NCI-H2029 (cell line): ENCODE data around the gene POLR1A.

Experiments used
- DNase-seq: peaks from one replicate; lab custom pipeline; 2025; lab: John Stamatoyannopoulos, UW

The POLR1A gene

GRCh38 chr2:86105252-86105968, at the start of gene POLR1A:
Gene POLR1A, minus strand, starts transcription at chr2:86105886. Its CDS starts 110 bp downstream, at chr2:86105776.
- peak; percentile 88 for DNase-seq

- DNase-seq, result no peak
Measured at GRCh38 chr2:86150502-86150901, 44.8 kb upstream of the POLR1A start.

GRCh38 chr2:86147793-86148192, 42.1 kb upstream of the POLR1A start:
- DNase-seq, result no peak

- DNase-seq, result no peak
Measured at GRCh38 chr2:86143926-86144685, 38.4 kb upstream of the POLR1A start.

GRCh38 chr2:86143307-86143706, 37.6 kb upstream of the POLR1A start:
- no peak for DNase-seq

- no peak for DNase-seq
Measured at GRCh38 chr2:86142436-86143257, 37.0 kb upstream of the POLR1A start.

- DNase-seq, result no peak
Measured at GRCh38 chr2:86140969-86141392, 35.3 kb upstream of the POLR1A start.

- DNase-seq, result no peak
Measured at GRCh38 chr2:86139981-86140380, 34.3 kb upstream of the POLR1A start.

GRCh38 chr2:86138736-86139625, 33.3 kb upstream of the POLR1A start:
- no peak for DNase-seq

GRCh38 chr2:86136141-86136540, 30.5 kb upstream of the POLR1A start:
- DNase-seq, result no peak

- no peak for DNase-seq
Measured at GRCh38 chr2:86135653-86136052, 30.0 kb upstream of the POLR1A start.

- no peak for DNase-seq
Measured at GRCh38 chr2:86134709-86135108, 29.0 kb upstream of the POLR1A start.

GRCh38 chr2:86124683-86125082, 19.0 kb upstream of the POLR1A start:
- DNase-seq, result no peak

- no peak for DNase-seq
Measured at GRCh38 chr2:86123328-86123925, 17.7 kb upstream of the POLR1A start.

GRCh38 chr2:86118130-86118529, 12.4 kb upstream of the POLR1A start:
- DNase-seq, result no peak

GRCh38 chr2:86107031-86107430, 1.3 kb upstream of the POLR1A start:
- no peak for DNase-seq

GRCh38 chr2:86105969-86106945, 571 bp upstream of the POLR1A start, which contains the start of gene PTCD3:
Gene PTCD3, plus strand, starts transcription at chr2:86106235. Its CDS starts 13 bp downstream, at chr2:86106248.
- peak; percentile 95 for DNase-seq

GRCh38 chr2:86102157-86102556, 3.5 kb downstream of the POLR1A start:
- no peak for DNase-seq

GRCh38 chr2:86097913-86098312, 7.8 kb downstream of the POLR1A start:
- no peak for DNase-seq
